Glomerular visceral epithelial cell (primary cell): ENCODE results near the gene CTNS.

Experiments used
- DNase-seq: peaks from one replicate; pipeline ENCODE4 v3.0.0-alpha.2; 2016; ENCODE audit errors: extremely low spot score

CTNS gene

GRCh38 chr17:3622977-3623594 lies 13.5 kb upstream of the CTNS start:
- no peak for DNase-seq

GRCh38 chr17:3626831-3627768 lies 9.5 kb upstream of the CTNS start:
- no peak for DNase-seq

GRCh38 chr17:3627769-3628167 lies 8.8 kb upstream of the CTNS start:
- no peak for DNase-seq

- DNase-seq = no peak
Measured at GRCh38 chr17:3630781-3631180, 5.8 kb upstream of the CTNS start.

GRCh38 chr17:3632287-3632686 lies 4.3 kb upstream of the CTNS start:
- no peak for DNase-seq

- DNase-seq = peak; percentile 27
Measured at GRCh38 chr17:3635474-3636153, 946 bp upstream of the CTNS start.

- no peak for DNase-seq
Measured at GRCh38 chr17:3636908-3637373, 381 bp downstream of the CTNS start.

GRCh38 chr17:3639981-3640596 lies 3.5 kb downstream of the CTNS start:
- no peak for DNase-seq

GRCh38 chr17:3641014-3641413 lies 4.5 kb downstream of the CTNS start:
- no peak for DNase-seq

- no peak for DNase-seq
Measured at GRCh38 chr17:3641717-3642486, 5.3 kb downstream of the CTNS start.

- DNase-seq = no peak
Measured at GRCh38 chr17:3643889-3644349, 7.4 kb downstream of the CTNS start.

GRCh38 chr17:3645310-3645709 lies 8.8 kb downstream of the CTNS start:
- DNase-seq = no peak

GRCh38 chr17:3647251-3647650 lies 10.7 kb downstream of the CTNS start:
- no peak for DNase-seq

GRCh38 chr17:3647769-3648555 lies 11.4 kb downstream of the CTNS start:
- peak; percentile 61 for DNase-seq

GRCh38 chr17:3655766-3656165 lies 19.2 kb downstream of the CTNS start:
- DNase-seq = no peak

- no peak for DNase-seq
Measured at GRCh38 chr17:3656353-3656752, 19.8 kb downstream of the CTNS start.

- DNase-seq = no peak
Measured at GRCh38 chr17:3656755-3657587, 20.4 kb downstream of the CTNS start.

GRCh38 chr17:3657588-3657869 lies 21.0 kb downstream of the CTNS start:
- no peak for DNase-seq

- DNase-seq = no peak
Measured at GRCh38 chr17:3657874-3658783, 21.6 kb downstream of the CTNS start.
